SK-N-SH (cell line): ENCODE data around the gene MCM3AP. TPM values are rescaled to one million over a fixed set of nuclear protein-coding genes. Genes with fewer than 3 reads are reported as not detected.

Source experiments
- CTCF ChIA-PET: fragments of 300-600, 350-600 bp; formaldehyde crosslinking; extraction: SDS; loops from one replicate; lab custom pipeline; 2021; lab: Yijun Ruan, JAX
- POLR2A ChIA-PET: fragments of 350-600 bp; sonication (Branson Sonifier 250); formaldehyde crosslinking; extraction: SDS; loops from one replicate; lab custom pipeline; 2020; ENCODE audit warnings: antibody characterized with exemption, inconsistent platforms; lab: Yijun Ruan, JAX
- DNase-seq: peaks from one replicate; pipeline ENCODE4 v3.0.0; 2012
- H2AFZ ChIP-seq: fragments of 200-600 bp; sonication (generic); 2 replicates; pipeline ENCODE4 v1.8.1; 2016; ENCODE audit warnings: antibody characterized with exemption, mild to moderate bottlenecking, low read depth
- H3F3A ChIP-seq: fragments of 200-600 bp; sonication (generic); replicated peaks from 2 replicates; pipeline ENCODE3; 2016; ENCODE audit warnings: antibody characterized with exemption, mild to moderate bottlenecking; ENCODE audit not compliant: insufficient read depth
- H3K27ac ChIP-seq, 2 experiments: fragments of 200-500 bp in 1 of 2; fragments of 200-600 bp in 1 of 2; sonication (Bioruptor generic) in 1 of 2; sonication (generic), shearing (Covaris generic) in 1 of 2; 2 replicates each; pipeline versions ENCODE4 v1.5.1 to v1.6.1; 2014 to 2016; ENCODE audit warnings: low read depth in 2 of 2, inconsistent platforms in 1 of 2, low read length in 1 of 2, mild to moderate bottlenecking in 1 of 2, mixed read lengths in 1 of 2
- H3K27me3 ChIP-seq: fragments of 200-600 bp; sonication (generic), shearing (Covaris generic); 2 replicates; pipeline ENCODE4 v1.6.1; 2016; ENCODE audit warnings: mixed run types; ENCODE audit not compliant: insufficient read depth
- H3K36me3 ChIP-seq, 2 experiments: fragments of 200-500 bp in 1 of 2; fragments of 200-600 bp in 1 of 2; sonication (Bioruptor generic) in 1 of 2; sonication (generic) in 1 of 2; replicated peaks in 1 of 2; 2 replicates each; pipeline versions ENCODE3 to v1.5.1; 2014 to 2016; ENCODE audit warnings: low read length in 1 of 2, mild to moderate bottlenecking in 1 of 2; ENCODE audit not compliant: insufficient read depth in 2 of 2, control insufficient read depth in 1 of 2
- H3K4me1 ChIP-seq, 2 experiments: fragments of 200-500 bp in 1 of 2; fragments of 200-600 bp in 1 of 2; sonication (Bioruptor generic) in 1 of 2; sonication (generic), shearing (Covaris generic) in 1 of 2; 2 replicates each; pipeline versions ENCODE4 v1.5.1 to v1.6.1; 2014 to 2016; ENCODE audit warnings: low read depth in 1 of 2, low read length in 1 of 2, mixed run types in 1 of 2; ENCODE audit not compliant: insufficient read depth in 2 of 2, control insufficient read depth in 1 of 2
- H3K4me2 ChIP-seq: fragments of 200-600 bp; sonication (generic), shearing (Covaris generic); 2 replicates; pipeline ENCODE4 v1.6.1; 2017; ENCODE audit warnings: mixed run types
- H3K4me3 ChIP-seq, 2 experiments: fragments of 200-500 bp in 1 of 2; fragments of 200-600 bp in 1 of 2; sonication (Bioruptor generic) in 1 of 2; sonication (generic), shearing (Covaris generic) in 1 of 2; 2 replicates each; pipeline versions ENCODE4 v1.5.1 to v1.8.1; 2014 to 2016; ENCODE audit warnings: low read depth in 2 of 2, inconsistent platforms in 1 of 2, low read length in 1 of 2, mild to moderate bottlenecking in 1 of 2, mixed read lengths in 1 of 2, moderate library complexity in 1 of 2
- H3K79me2 ChIP-seq: fragments of 200-600 bp; sonication (generic); 2 replicates; pipeline ENCODE4 v1.8.1; 2017; ENCODE audit warnings: mild to moderate bottlenecking; ENCODE audit not compliant: insufficient read depth
- H3K9ac ChIP-seq: fragments of 200-600 bp; sonication (generic); 2 replicates; pipeline ENCODE4 v1.6.1; 2017; ENCODE audit warnings: mixed run types
- H3K9me2 ChIP-seq: fragments of 200-600 bp; sonication (generic); 2 replicates; pipeline ENCODE4 v1.6.1; 2017; ENCODE audit warnings: mixed run types
- H3K9me3 ChIP-seq: fragments of 200-600 bp; sonication (generic); 2 replicates; pipeline ENCODE4 v1.6.1; 2017; ENCODE audit warnings: mixed run types, mild to moderate bottlenecking, moderate library complexity
- H4K20me1 ChIP-seq: fragments of 200-600 bp; sonication (generic); 2 replicates; pipeline ENCODE4 v1.6.1; 2017; ENCODE audit warnings: mild to moderate bottlenecking, mixed run types; ENCODE audit not compliant: insufficient read depth
- CHD2 ChIP-seq: fragments of 150-350 bp; IDR thresholded peaks from 2 replicates; pipeline ENCODE4 v1.6.1; 2018; ENCODE audit warnings: low read length; ENCODE audit not compliant: partially characterized antibody
- CTCF ChIP-seq: fragments of 200-600 bp; sonication (generic); IDR thresholded peaks from 2 replicates; pipeline ENCODE4 v1.6.1; 2017; ENCODE audit warnings: antibody characterized with exemption, mild to moderate bottlenecking, moderate library complexity
- EP300 ChIP-seq, 2 experiments: IDR thresholded peaks; 2 replicates each; pipeline versions ENCODE4 v1.4.0 to v1.6.1; 2012; ENCODE audit warnings: borderline replicate concordance in 1 of 2, low read depth in 1 of 2, low read length in 1 of 2
- EZH2phosphoT487 ChIP-seq: fragments of 200-600 bp; sonication (generic); IDR thresholded peaks from 2 replicates; pipeline ENCODE4 v1.6.1; 2017; ENCODE audit warnings: low read depth, mixed run types, mild to moderate bottlenecking, antibody characterized with exemption, moderate library complexity, borderline replicate concordance
- GABPA ChIP-seq: IDR thresholded peaks from 2 replicates; pipeline ENCODE4 v1.4.0; 2012; ENCODE audit warnings: low read depth, mild to moderate bottlenecking
- GATA2 ChIP-seq: sonication (generic); formaldehyde crosslinking; IDR thresholded peaks from 2 replicates; pipeline ENCODE4 v1.5.0; 2020; ENCODE audit warnings: mild to moderate bottlenecking, missing genetic modification reagents
- JUND ChIP-seq: IDR thresholded peaks from 2 replicates; pipeline ENCODE4 v1.4.0; 2012
- NFIC ChIP-seq: IDR thresholded peaks from 2 replicates; pipeline ENCODE4 v1.4.0; 2012; ENCODE audit warnings: borderline replicate concordance
- RAD21 ChIP-seq: IDR thresholded peaks from 2 replicates; pipeline ENCODE4 v1.6.1; 2012; ENCODE audit warnings: mild to moderate bottlenecking, low read length
- RCOR1 ChIP-seq: fragments of 150-350 bp; IDR thresholded peaks from 2 replicates; pipeline ENCODE4 v1.6.1; 2017; ENCODE audit warnings: antibody characterized with exemption, low read length
- REST ChIP-seq: IDR thresholded peaks from 2 replicates; pipeline ENCODE4 v1.6.1; 2012; ENCODE audit warnings: mild to moderate bottlenecking, low read depth, low read length, moderate library complexity
- RFX5 ChIP-seq: IDR thresholded peaks from 2 replicates; pipeline ENCODE4 v1.6.1; 2012; ENCODE audit warnings: mild to moderate bottlenecking, improper control_type of control experiment, low read length
- SMC3 ChIP-seq: IDR thresholded peaks from 2 replicates; pipeline ENCODE4 v1.6.1; 2012; ENCODE audit warnings: low read depth, low read length, improper control_type of control experiment
- TEAD4 ChIP-seq: IDR thresholded peaks from 2 replicates; pipeline ENCODE4 v1.4.0; 2012; ENCODE audit warnings: mild to moderate bottlenecking, borderline replicate concordance; ENCODE audit not compliant: insufficient read depth
- USF1 ChIP-seq: IDR thresholded peaks from 2 replicates; pipeline ENCODE4 v1.4.0; 2012; ENCODE audit warnings: low read depth, borderline replicate concordance
- USF2 ChIP-seq: fragments of 150-350 bp; IDR thresholded peaks from 2 replicates; pipeline ENCODE4 v1.6.1; 2017; ENCODE audit warnings: antibody characterized with exemption, low read length, low read depth, borderline replicate concordance
- WGBS: methylation state at CpG from one replicate; pipeline ENCODE4 v1.1.6; 2017; ENCODE audit warnings: low lambda C conversion rate; 5-methylcytosine and 5-hydroxymethylcytosine counted together
- polyA plus RNA-seq, 3 experiments: library from polyadenylated mRNA; depleted of rRNA; stranded (reverse); fragments of >200 nt; gene quantifications; 2 replicates each; pipeline ENCODE4 v1.2.3, GENCODE V29; 2012
- TF ChIP-seq, protein P1 (sequence below): fragments of 150-350 bp; IDR thresholded peaks from 2 replicates; pipeline ENCODE4 v1.6.1; 2016; ENCODE audit warnings: mild to moderate bottlenecking, low read depth, low read length

The MCM3AP gene
- polyA plus RNA-seq, 1 of the 3 experiments (the other 2 are of a cell fraction): 42.9 TPM

GRCh38 chr21:46247699-46248421, 37.6 kb downstream of the MCM3AP start:
- Histone ChIP-seq H3K9ac (no peak overlapping the region), H4K20me1 (no peaks in the 10 kb centered on the region), H3K36me3 (peaks cover 78 to 81% of the 10 kb centered on the region in 2 experiments), H3K4me3 (no peak overlapping the region), H2AFZ (no peak overlapping the region), H3K79me2 (no peaks in the 10 kb centered on the region), H3K27me3 (no peaks in the 10 kb centered on the region)
- CTCF ChIA-PET: interaction anchor here (0.7 to 1.2 kb wide), 2 partner anchors 14 to 105 kb away, joined by 3 to 6 read pairs; no protein-coding TSS in a partner anchor
- WGBS: 94% methylated on average over 2 of the region's 3 CpGs
- TF ChIP-seq GATA2 (CRISPR knock-in tag): no peak
- TF ChIP-seq CHD2: no peak
- TF ChIP-seq EP300 (IDR thresholded peaks at IDR 0.05; ENCODE audit: borderline replicate concordance in 1 of 2, low read depth in 1 of 2, low read length in 1 of 2): no peak
- no peak for TF ChIP-seq SMC3
- TF ChIP-seq RFX5: no peak
- no peak for TF ChIP-seq NFIC
- TF ChIP-seq RCOR1: no peak
- TF ChIP-seq JUND: no peak
- no peak for TF ChIP-seq USF2
- TF ChIP-seq CTCF: no peak
- no peak for TF ChIP-seq TEAD4
- TF ChIP-seq, protein P1, sequence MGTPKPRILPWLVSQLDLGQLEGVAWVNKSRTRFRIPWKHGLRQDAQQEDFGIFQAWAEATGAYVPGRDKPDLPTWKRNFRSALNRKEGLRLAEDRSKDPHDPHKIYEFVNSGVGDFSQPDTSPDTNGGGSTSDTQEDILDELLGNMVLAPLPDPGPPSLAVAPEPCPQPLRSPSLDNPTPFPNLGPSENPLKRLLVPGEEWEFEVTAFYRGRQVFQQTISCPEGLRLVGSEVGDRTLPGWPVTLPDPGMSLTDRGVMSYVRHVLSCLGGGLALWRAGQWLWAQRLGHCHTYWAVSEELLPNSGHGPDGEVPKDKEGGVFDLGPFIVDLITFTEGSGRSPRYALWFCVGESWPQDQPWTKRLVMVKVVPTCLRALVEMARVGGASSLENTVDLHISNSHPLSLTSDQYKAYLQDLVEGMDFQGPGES: no peak
- TF ChIP-seq USF1: no peak
- no peak for TF ChIP-seq GABPA
- TF ChIP-seq REST: no peak
- TF ChIP-seq RAD21: no peak
- TF ChIP-seq EZH2phosphoT487: no peak
- TF ChIP-seq, all 33 proteins: peak for 0
- no peak overlapping the region for H3K4me2 ChIP-seq
- peaks cover 9% of the 10 kb centered on the region for H3F3A ChIP-seq
- POLR2A ChIA-PET: no interaction called here
- H3K9me3 ChIP-seq: no peaks in the 10 kb centered on the region
- H3K9me2 ChIP-seq: no peaks in the 10 kb centered on the region
- no peak overlapping the region; a peak in 1 of 4 replicates for H3K27ac ChIP-seq
- H3K4me1 ChIP-seq: peaks cover 0 to 3% of the 10 kb centered on the region in 2 experiments; a peak in 1 of 4 replicates
- DNase-seq: no peak
